Measurements from ENCODE around the gene REEP3. TPM values are rescaled to one million over a fixed set of nuclear protein-coding genes. Genes with fewer than 3 reads are reported as not detected.
A peak's percentile ranks its signal among the peaks of the same experiment; 100 is the strongest.

REEP3 gene
- total RNA-seq, 4 donors from 2014 or later: 22.8 to 36.7 (median 32.1) TPM

DNA sequence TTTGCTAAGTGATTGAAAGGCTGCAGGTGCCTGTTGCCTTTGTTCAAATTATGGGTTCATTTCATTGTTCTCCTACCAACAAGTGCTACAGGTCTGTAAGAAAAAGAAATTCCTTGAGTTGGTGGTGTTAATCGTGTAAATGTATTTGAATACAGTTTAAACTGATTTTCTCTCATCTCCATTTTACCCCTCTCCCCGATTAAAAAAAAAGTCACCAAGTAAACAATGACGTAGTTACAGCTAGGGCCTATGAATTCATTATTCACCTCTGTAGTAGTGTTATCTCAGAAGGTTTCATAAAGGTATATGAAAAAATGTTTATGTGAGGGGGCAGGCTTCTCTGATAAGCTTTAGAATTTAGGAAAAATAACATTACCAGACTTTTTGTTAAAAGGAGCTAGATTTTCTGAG lies 1.1 kb downstream of the REEP3 start:
- intact Hi-C loops (cut with DNase I; ENCODE audit: low total_unique reads) (loop anchor here (5.0 kb wide), 1 partner anchor 305 kb away; no protein-coding TSS in a partner anchor), in situ Hi-C loops (cut with MboI; ENCODE audit: low sequenced_read_pairs in 4 of 4) (loop anchor here in 2 of 4 donors (5.0 to 25.0 kb wide), 2 partner anchors 190 kb away; no protein-coding TSS in a partner anchor)
- no peak for TF ChIP-seq POLR2A (IDR thresholded peaks at IDR 0.05)
- TF ChIP-seq, protein P1, sequence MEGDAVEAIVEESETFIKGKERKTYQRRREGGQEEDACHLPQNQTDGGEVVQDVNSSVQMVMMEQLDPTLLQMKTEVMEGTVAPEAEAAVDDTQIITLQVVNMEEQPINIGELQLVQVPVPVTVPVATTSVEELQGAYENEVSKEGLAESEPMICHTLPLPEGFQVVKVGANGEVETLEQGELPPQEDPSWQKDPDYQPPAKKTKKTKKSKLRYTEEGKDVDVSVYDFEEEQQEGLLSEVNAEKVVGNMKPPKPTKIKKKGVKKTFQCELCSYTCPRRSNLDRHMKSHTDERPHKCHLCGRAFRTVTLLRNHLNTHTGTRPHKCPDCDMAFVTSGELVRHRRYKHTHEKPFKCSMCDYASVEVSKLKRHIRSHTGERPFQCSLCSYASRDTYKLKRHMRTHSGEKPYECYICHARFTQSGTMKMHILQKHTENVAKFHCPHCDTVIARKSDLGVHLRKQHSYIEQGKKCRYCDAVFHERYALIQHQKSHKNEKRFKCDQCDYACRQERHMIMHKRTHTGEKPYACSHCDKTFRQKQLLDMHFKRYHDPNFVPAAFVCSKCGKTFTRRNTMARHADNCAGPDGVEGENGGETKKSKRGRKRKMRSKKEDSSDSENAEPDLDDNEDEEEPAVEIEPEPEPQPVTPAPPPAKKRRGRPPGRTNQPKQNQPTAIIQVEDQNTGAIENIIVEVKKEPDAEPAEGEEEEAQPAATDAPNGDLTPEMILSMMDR (IDR thresholded peaks at IDR 0.05 in 4 of 5, conservative IDR thresholded peaks at IDR 0.05 in 1 of 5): no peak
- H3K9me3 ChIP-seq: no peaks in the 10 kb centered on the region
- H3K4me3 ChIP-seq: peak overlapping the region; percentile 73 to 88 (median 80)
- ATAC-seq (no peak), DNase-seq (no peak)
- H3K36me3 ChIP-seq: no peaks in the 10 kb centered on the region
- no peaks in the 10 kb centered on the region for H3K27me3 ChIP-seq
- H3K27ac ChIP-seq: peak overlapping the region; percentile 95 to 98 (median 98)
- H3K4me1 ChIP-seq: peaks cover 45 to 46% of the 10 kb centered on the region in 2 donors

DNA sequence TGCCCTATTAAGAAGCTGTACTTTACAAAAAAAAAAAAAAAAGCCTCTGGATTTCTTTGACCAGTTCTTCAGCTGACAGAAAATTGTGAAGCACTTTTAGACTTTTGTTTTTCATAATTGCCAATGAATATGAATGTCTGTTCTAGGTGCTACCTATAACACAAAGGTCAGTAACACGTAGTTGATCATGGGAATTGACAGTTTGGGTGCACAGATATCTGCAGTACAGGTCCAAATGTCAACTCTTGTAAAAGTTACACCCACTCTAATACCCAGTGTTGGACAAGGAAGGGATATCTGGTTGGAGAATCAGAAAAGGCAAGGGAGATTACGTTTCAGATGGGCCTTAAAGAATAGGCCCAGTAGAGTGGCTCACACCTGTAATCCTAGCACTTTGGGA lies 1.8 kb downstream of the REEP3 start:
- no peaks in the 10 kb centered on the region for H3K9me3 ChIP-seq
- TF ChIP-seq POLR2A (IDR thresholded peaks at IDR 0.05): no peak
- TF ChIP-seq, protein P1 (IDR thresholded peaks at IDR 0.05 in 4 of 5, conservative IDR thresholded peaks at IDR 0.05 in 1 of 5): no peak
- peak overlapping the region; percentile 95 to 98 (median 98) for H3K27ac ChIP-seq
- H3K27me3 ChIP-seq: no peaks in the 10 kb centered on the region
- peak overlapping the region in 1 of 4 donors; percentile 5 for H3K4me3 ChIP-seq
- no peaks in the 10 kb centered on the region for H3K36me3 ChIP-seq
- intact Hi-C loops (cut with DNase I; ENCODE audit: low total_unique reads): loop anchor here (5.0 kb wide), 1 partner anchor 306 kb away; no protein-coding TSS in a partner anchor
- no peak for ATAC-seq
- H3K4me1 ChIP-seq: peaks cover 42 to 50% of the 10 kb centered on the region in 2 donors
- in situ Hi-C loops (cut with MboI; ENCODE audit: low sequenced_read_pairs in 4 of 4): loop anchor here in 2 of 4 donors (5.0 to 25.0 kb wide), 2 partner anchors 189 kb away; no protein-coding TSS in a partner anchor
- DNase-seq: no peak

DNA sequence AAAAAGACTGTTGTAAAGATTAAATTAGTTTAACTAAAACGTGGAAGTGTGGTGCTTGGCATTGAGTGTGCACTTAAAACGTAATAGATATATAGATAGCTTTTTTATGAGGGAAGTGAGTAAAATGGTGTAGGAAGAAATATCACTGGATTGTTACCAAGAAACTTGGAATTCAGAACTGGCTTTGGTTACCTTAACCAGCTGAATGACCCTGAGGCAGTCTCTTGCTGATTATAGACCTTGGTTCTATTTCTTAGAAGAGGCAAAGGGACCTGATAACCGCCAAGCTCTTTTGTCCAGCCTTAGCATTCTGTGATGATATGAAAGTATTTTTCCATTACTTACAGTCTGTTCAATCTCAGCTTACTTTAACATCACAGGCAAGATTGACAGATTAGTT lies 3.8 kb downstream of the REEP3 start:
- H3K27ac ChIP-seq: no peak overlapping the region
- no peak overlapping the region for H3K4me3 ChIP-seq
- TF ChIP-seq POLR2A (IDR thresholded peaks at IDR 0.05): no peak
- TF ChIP-seq, protein P1 (IDR thresholded peaks at IDR 0.05 in 4 of 5, conservative IDR thresholded peaks at IDR 0.05 in 1 of 5): no peak
- H3K27me3 ChIP-seq: no peaks in the 10 kb centered on the region
- intact Hi-C loops (cut with DNase I; ENCODE audit: low total_unique reads): no loop called here
- no peaks in the 10 kb centered on the region for H3K36me3 ChIP-seq
- DNase-seq (no peak), ATAC-seq (no peak)
- in situ Hi-C loops (cut with MboI; ENCODE audit: low sequenced_read_pairs in 4 of 4): no loop called here
- peaks cover 37 to 41% of the 10 kb centered on the region in 2 donors for H3K4me1 ChIP-seq
- no peaks in the 10 kb centered on the region for H3K9me3 ChIP-seq

DNA sequence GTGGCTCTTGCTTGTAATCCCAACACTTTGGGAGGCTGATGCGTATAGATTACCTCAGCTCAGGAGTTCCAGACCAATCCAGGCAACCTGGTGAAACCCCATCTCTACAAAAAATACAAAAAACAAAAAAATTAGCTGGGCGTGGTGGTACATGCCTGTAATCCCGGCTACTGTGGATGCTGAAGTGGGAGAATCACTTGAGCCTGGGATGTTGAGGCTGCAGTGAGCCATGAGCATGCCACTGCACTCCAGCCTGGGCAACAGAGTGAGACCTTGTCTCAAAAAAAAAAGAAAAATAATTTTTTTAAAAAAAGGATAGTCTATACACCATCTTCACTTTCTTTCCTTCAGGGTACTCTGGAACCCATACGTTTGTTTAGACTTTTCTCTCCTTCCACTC lies 6.2 kb downstream of the REEP3 start:
- ATAC-seq (no peak), DNase-seq (no peak)
- intact Hi-C loops (cut with DNase I; ENCODE audit: low total_unique reads): no loop called here
- Histone ChIP-seq H3K4me3 (no peak overlapping the region), H3K4me1 (peaks cover 25 to 39% of the 10 kb centered on the region in 2 donors), H3K9me3 (no peaks in the 10 kb centered on the region), H3K27me3 (no peaks in the 10 kb centered on the region), H3K27ac (no peak overlapping the region), H3K36me3 (no peaks in the 10 kb centered on the region)
- TF ChIP-seq, protein P1 (IDR thresholded peaks at IDR 0.05 in 4 of 5, conservative IDR thresholded peaks at IDR 0.05 in 1 of 5): no peak
- no peak for TF ChIP-seq POLR2A (IDR thresholded peaks at IDR 0.05)
- in situ Hi-C loops (cut with MboI; ENCODE audit: low sequenced_read_pairs in 4 of 4): no loop called here
